GM19455 (cell line): ENCODE measurements around the gene ELOVL5.
"Not testable (repeated sequence)": the region's sequence is repeated elsewhere in the genome, so short reads cannot be mapped to it uniquely, and the experiment has no call there.

Experiments
- ATAC-seq: cut with Tn5 transposase; IDR thresholded peaks from one replicate; pipeline ENCODE4 v1.9.1; 2021; ENCODE audit not compliant: unreplicated experiment

ELOVL5 gene

DNA sequence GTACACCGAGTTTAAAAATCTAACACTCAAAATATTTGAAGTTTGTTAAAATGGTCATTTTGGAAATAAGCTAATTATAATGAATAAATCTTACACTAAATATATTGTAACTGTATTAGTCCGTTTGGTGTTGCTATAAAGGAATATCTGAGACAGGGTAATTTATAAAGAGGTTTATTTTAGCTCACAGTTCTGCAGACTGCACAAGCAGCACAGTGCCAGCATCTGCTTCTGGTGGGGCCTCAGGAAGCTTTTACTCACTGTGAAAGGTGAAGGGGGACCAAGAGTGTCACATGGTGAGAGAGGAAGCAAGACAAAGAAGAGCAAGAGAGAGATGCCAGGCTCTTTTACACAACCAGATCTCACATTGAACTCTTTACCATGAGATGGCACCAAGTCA, 17.1 kb downstream of the ELOVL5 start:
- ATAC-seq, result no peak

DNA sequence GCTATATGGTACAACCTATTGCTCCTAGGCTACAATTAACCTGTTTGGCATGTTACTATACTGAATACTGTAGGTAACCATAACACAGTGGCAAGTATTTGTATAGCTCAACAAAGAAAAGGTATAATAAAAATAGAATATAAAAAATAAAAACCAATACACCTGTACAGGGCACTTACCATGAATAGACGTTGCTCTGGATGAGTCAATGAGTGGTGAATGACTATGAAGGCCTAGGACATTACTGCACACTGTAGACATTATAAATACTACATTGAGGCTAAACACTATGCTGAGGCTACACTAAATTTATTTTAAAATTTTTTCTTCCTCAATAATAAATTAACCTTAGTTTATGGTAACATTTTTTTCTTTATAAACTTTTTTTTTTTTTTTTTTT, 18.6 kb downstream of the ELOVL5 start:
- ATAC-seq, result no peak

DNA sequence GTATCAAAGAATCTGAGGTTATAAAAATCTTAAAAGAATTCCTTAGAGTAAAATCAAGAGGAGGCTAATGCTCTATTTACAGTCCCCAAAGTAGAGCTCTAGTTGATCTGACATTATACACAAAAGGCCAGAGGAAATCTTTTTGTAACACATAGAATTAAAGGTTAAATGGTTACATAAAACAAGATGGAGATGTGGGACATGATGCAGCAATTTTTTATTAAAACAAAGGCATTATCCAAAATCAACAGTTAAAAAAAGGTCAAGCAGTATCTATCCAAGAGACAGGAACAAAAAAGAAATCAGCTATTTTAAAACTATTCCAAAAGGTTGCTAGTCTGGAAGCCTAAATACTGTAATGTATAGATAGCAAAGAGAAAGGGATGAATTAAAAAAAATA, 20.4 kb downstream of the ELOVL5 start:
- ATAC-seq, result no peak

DNA sequence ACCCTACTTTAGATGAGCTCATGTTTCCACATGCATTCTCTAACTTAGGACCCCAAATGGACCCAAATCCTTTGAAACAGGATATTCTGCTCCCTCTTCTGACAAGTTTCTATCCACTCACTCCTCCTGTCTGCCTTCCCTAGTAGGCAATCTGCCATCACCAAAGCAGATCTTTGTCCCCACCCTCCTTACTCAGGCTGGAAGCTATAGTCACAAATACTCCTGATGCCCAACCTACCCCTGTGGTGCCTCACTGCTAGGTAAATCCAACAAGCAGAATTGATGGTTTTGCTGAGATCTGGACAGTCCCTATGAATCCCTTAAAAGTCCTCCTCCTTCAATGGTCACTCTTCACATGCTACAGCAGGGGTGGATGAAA, 21.7 kb downstream of the ELOVL5 start:
- ATAC-seq, result no peak

DNA sequence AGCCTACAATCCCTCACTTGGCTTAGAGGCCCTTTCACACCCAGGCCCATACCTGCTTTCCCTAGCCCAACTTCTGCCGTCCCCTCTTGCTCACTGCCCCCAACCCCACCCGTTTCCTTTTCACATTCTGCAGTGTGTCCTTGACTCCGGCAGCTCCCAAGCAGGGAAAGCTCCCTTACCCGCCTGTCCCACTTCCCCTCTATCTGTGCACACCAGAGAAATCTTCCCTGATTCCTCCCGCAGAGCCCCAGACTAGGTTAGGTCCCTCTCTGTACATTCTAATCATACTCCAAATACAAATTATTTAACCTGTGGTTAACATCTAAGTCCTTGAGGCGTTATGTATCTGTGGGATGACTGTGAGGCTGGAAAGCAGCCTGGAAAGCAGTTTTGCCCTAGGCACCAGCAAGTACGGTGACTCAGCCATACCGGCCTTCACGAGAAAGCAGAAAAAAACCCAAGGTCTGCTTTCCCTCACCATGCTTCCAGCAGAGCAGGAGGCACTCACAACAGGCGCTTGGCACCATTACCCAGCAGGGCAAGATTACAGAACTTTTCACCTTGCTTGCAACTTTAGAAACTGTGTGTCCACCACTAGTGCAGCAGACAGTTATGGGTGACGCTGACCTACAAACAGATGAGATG, 22.3 kb downstream of the ELOVL5 start:
- no peak for ATAC-seq

DNA sequence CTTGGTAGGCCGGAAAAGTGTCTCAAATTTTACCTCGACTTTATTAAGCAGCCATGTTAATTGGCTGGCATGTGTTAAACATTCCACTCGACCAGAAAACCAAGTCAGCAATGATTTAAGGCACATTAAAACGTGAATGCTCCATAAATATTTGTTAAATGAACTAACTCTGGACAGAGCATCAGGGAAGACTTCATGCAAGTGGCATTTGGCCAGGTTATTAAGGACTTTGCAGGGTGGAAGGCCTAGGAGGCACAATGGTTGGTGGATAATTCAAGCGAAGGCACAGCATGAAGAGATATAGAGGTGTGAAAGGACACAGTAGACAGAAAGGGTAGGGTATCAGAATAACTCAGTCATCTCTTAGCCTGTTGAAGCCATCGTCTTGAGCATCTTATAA, 23.0 kb downstream of the ELOVL5 start:
- no peak for ATAC-seq

DNA sequence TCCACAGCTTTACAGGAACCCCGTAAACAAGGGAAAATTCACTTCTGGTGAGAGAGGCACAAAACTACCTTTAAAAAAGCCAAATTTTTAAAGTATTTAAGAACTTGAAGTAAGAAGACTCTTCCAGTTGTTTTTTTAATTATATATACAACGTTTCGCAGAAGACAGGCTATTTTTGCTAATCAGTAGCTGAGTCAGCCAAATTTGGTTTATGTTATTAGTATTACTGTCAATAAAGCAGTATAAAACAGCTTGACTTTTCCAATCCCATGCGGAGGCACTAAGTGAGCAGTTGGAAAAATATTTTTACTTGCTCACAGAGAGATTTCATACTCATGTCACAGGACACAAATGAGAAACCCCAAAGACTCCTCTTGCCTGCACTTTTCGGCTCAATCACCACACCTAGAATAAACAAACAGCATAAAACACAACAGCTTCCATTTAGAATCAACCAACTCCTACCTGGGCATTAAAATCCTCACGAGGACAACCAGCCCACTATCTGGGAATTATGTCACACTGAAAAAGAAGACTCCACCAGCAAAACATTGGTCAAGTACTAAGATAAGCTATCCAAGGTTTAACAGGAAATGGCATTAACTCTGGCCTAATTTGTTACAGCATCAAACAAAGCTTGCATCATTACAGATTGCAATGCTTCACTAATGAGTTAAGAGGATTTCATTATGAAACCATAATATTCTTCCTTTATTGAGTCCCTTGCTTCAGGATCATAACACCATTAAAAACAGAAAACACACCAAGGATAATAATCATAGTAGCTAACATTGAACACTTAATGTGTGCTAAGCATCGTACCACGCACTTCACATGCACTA, 26.3 kb downstream of the ELOVL5 start:
- no peak for ATAC-seq

DNA sequence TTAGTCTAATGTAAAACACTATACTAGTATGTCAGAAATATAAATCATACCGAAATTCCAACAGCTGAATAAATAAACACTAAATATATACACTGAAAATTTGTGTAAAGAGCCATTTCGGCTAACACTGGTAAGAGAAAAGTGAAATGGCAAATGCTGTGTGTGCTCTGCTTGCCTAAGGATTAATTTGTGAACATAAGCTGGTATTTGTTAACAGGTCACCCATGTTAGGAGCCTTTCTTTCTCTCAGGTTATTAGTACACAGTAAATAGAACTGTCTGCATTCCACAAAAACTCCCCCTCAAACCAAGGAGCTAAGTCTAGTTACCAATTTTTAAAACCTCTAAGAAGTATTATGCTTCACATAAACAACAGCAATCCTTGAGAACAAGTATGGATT, 27.0 kb downstream of the ELOVL5 start:
- ATAC-seq, result no peak

DNA sequence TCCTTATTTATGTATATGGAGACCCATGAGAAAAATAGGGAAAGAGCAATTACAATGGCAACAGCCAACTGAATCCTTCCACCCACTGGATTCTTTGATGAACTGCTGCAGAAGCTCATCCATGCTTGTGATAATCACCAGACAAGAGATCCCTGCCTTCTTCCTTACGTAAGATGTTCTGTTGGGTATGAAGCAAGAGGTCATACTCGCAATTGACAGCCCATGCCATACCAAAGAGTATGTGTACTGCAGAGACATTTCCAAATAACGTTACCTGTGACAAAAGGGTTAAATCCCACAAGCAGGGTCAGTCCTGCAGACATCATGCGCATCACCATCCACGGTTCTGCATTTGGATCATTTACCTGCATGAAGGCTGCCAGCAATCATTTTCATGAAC, 27.8 kb downstream of the ELOVL5 start:
- ATAC-seq, result no peak

DNA sequence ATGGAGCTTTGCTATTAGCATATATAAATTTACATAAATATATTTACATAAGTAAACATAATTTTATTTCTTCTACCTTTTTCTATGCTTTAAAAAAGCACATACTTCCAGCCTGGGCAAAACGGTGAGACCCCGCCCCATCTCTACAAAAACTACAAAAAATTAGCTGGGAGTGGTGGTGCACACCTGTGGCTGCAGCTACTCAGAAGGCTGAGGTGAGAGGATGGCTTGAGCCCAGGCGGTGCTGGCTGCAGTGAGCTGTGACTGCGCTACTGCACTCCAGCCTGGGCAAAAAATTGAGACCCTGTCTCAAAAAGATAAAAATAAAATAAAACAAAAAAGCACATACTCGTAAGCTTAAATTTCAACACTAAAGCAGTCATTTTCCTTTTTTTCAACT, 30.3 kb downstream of the ELOVL5 start:
- no peak for ATAC-seq

DNA sequence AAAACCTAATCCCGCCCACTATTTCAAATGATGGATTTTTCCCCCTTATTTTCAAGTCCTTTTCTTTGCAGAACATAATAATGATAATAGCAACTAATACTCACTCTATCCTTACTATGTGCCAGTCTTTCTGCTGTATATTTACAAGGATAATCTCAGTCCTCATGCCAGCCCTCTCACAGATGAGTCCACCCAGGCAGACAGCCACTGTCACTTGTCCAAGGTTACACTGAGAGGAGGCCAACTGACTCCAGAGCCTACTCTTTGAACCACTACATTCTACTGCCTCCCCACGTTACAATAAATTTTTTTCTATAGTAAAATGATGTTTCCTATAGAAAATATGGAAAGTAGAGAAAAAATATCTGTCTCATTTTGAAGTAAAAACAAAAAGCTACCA, 30.9 kb downstream of the ELOVL5 start:
- no peak for ATAC-seq

DNA sequence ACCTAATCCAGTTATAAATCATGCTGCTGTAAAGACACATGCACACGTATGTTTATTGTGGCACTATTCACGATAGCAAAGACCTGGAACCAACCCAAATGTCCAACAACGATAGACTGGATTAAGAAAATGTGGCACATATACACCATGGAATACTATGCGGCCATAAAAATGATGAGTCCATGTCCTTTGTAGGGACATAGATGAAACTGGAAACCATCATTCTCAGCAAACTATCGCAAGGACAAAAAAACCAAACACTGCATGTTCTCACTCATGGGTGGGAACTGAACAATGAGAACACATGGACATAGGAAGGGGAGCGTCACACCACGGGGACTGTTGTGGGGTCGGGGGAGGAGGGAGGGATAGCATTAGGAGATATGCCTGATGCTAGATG, 31.5 kb downstream of the ELOVL5 start:
- not testable (repeated sequence) for ATAC-seq

DNA sequence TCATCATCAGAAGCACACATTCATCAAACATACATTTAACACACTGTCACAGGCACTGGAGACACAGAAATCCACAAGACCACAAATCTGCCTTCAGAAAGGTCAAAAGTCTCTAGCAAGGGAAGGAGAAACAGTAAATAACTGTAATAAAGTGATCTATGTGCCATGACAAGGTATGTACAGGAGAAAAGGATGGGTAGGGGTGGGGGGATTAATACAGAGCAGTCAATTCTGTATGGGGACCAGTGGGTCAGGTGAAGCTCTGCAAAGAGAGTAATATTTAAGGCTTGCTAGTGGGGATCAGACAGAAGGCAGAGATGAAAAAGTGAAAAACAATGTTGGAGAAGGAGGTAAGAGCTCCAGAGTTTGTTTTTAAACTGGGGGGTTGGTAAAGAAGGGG, 32.6 kb downstream of the ELOVL5 start:
- ATAC-seq, result no peak

DNA sequence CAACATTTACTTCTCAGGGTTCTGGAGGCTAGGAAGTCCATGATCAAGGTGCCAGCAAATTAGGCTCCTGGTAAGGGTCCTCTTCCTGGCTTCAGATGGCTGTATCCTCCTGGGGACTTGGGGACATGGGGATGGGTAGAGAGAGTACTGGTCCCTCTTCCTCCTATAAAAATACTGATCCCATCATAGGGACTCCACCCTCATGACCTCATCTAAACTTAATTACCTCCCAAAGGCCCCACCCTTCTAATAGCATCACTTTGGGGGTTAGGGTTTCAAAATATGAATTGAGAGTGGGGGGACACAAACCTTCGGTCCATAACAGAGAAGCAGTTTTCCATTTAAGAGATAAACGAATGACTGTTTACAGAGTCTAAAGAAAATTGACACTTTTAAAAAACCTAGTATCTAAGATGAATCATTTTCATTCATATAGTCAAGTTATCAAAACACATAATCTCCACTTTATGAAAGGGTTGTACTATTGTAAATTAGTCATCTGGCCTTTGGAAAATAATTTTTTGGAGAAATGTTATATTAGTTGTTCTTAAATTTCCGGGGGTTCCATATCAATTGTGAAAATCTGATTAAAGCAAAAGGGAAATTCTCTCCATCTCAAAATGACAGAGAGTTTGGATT, 33.5 kb downstream of the ELOVL5 start:
- no peak for ATAC-seq

DNA sequence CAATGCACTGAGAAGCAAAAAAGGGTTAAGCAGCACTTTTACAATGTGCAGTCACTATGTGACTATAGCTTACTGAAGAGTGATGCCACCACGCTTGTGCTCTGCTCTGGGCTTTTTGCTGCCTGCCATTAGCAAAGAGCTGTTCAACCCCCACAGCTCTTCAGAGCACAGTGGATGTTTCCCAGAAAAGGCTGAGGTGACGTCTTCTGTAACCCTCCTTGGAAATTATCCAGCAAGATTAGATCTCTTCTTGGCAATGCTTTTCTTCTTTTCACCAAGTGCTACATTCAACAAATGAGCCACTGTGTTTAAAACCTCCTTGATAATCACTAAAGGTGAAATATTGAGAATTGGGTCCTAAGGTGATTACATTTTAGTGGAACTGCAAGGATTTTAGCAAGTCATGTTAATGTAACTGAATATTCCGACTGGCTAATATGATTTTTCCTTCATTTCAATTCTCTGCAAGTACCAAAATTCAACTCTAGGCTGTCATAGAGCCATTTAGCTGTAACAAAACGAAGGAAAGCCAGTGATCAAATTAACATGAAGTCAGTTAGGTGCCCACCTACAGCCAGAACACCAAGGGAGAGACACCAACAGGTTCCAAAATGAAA, 34.9 kb downstream of the ELOVL5 start:
- ATAC-seq, result no peak

DNA sequence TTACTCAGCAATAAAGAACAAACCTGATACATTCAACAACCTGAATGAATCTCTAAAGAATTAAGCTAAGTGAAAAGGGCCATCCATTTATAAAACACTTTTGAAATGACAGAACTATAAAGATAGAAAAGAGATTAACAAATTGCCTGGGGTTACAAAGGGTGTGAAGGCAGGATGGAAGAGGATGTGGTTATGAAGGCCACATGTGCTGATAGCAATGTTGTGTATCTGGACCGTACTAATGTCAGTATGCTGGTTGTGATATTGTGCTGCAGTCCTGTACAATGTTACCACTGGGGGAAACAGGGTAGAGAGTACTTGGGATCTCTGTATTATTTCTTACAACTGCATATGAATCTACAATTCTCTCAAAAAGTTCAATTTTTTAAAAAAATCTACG, 36.4 kb downstream of the ELOVL5 start:
- no peak for ATAC-seq

DNA sequence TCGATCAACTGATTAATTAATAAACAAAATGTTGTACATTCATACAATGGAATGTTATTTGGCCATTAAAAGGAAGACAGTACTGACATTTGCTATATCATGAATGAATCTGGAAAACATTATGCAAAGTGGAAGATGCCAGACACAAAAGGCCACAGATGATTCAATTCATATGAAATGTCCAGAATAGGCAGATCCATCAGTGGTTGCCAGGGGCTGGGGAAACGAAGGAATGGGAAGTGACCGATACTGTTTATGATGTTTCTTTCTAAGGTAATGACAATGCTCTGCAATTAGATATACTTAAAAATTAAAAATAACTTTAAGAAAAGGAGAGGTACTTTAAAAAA, 37.2 kb downstream of the ELOVL5 start:
- ATAC-seq, result no peak

DNA sequence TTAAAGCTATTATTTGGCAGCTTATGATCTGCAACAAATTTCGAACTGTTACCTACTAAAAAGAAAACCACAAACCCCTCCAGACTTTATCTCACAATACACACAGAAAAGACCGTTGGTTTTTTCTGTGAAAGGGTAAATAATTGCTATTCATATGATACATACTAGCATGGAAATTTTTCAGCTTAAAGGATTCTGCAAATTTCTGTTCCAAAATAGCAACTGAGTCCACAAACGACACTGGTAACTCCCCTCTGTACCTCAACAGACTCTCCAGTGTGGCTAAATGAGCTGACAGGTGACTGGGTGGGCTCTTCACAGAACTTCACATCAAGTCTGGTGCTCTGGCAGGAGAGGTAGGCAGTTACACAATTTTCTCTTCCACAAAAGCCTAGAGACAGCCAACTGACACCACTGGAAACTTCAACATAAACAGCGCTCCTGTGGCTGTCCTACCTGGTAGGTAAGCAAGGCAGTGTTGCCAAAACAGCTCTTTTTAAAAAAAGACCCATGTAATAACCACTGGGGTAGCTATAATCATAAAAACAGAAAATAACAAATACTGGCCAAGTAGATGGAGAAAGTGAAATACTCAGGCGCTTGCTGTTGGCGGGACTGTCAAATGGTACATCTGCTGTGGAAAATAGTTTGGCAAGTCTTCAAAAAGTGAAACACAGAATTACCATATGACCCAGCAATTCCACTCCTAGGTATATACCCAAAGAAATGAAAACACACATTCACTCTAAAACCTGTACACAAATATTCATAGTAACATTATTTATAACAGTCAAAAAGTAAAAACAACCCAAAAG, 37.8 kb downstream of the ELOVL5 start:
- no peak for ATAC-seq

DNA sequence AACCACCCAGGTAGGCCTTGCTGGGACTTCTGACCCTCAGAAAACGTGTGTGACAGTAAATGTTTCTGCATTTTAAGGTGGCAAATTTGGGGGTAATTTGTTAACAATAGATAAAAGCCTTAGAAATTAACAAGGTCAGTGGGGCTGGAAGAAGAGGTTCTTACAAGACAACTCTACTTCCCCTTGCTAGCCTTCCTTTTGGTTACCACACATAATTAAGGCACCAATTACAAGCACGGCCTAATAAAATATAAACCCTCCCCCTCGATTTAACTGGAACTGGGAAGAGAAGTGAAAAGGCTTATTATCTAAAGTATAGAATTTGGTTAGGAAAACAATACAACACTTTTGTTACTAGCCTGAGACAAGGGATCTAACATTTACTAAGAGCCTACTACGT, 38.8 kb downstream of the ELOVL5 start:
- ATAC-seq, result no peak

DNA sequence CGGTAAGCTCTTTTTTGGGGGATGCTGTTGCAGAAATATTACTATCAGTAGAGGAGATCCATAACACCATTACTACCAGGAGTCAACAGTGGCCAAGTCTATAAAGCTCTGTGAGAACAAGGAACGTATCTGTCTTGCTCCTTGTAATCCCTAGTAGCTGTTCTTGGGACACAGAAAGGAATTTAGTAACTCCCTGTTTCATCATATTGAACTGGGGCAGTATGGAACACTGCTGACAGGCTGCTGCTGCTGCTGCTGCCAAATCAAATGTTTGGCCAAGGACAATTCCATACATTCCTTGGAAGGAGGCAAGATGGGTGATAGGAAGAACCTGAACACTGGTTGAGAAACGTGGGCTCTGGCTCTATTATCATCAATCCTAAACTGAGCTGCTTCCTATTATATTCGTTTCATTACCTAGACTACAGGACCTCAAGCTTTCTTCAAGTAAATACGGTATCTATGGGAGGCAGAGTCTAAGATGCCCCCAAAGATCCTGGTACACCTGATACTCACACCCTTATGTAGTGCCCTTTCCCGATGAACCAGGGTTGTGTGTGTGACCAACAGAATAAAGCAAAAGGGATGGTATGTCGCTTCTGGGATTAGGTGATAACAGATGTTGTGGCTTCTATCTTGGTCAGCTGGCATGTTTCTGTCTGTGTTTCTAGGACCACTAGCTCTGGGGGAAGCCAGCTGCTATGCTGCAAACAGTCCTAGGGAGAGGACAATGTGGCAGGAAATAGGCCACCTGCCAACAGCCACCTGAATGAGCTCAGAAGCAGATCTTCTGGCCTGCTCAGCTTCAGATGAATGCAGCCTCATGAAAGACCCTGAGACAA, 39.5 kb downstream of the ELOVL5 start:
- ATAC-seq, result peak; percentile 77
